Measurements from ENCODE around the gene AHCY.
"Not testable (repeated sequence)": the region's sequence is repeated elsewhere in the genome, so short reads cannot be mapped to it uniquely, and the experiment has no call there.

The AHCY gene

DNA sequence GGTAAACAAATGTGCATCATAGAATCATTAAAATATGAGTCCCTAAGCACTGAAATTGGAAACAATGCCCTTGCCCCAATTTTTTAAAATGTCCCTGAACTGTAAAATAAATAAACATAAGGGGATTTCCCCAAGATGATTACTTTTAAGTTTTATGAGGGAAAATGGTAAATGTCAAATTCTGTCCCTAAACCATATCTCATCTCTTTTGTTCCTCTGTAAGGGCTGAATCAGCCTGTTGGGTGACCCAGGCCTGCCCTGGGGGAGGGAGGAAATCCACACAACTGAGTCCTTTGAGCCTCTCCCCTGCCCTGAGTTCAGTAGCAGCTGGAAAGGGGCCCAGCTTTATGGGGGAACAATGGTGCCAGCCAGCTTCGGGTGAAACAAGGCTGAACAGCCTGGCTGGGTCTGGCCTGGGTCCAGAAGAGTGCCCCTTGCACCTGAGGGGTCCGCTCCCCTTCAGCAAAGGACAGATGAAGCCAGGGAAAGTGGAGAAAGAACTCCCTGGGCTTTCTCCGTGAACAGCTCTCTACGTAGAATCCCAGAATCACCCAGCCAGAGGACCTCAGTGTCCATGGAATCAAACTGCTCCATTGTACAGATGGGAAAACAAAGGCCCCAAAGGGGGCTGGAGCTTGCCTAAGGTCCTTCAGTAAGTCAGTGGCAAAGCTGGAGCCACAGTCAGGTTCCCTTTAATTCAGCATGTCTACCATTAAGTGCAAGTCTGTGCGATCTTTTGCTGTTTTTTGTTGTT lies 31.7 kb upstream of the AHCY start:
- Histone ChIP-seq H3K9ac (ENCODE audit: low read length) (no peak overlapping the region), H3K36me3 (ENCODE audit: control insufficient read depth, insufficient read depth, low read length) (no peaks in the 10 kb centered on the region)

DNA sequence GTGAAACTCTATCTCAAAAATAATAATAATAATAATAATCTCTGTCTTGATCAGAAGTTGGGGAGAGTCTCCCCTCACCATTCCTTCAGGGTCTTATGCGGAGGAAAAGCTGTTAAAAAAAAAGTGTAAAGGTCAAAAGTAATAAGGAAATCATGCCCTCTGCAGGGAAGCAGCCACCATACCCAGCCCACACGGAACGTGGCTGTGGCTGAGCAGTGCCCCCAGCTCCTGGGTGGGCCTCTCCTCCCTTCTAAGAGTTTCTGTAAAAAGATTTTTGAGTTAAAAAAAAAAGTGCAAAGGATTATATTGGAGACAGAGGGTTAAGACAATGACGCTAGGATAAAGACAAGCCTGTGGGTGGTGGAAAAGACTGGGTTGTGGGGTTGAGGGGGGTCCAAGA lies 30.6 kb upstream of the AHCY start:
- no peak overlapping the region for H3K4me3 ChIP-seq (ENCODE audit: low read length)
- H3K9ac ChIP-seq (ENCODE audit: low read length): no peak overlapping the region
- H3K36me3 ChIP-seq (ENCODE audit: control insufficient read depth, insufficient read depth, low read length): no peaks in the 10 kb centered on the region
- no peaks in the 10 kb centered on the region for H3K4me1 ChIP-seq (ENCODE audit: control insufficient read depth, insufficient read depth, low read length)
- H3K9me3 ChIP-seq (ENCODE audit: control insufficient read depth, low read length): no peaks in the 10 kb centered on the region
- H3K27me3 ChIP-seq (ENCODE audit: control insufficient read depth, insufficient read depth, low read length): no peaks in the 10 kb centered on the region

More for the DNA sequence above, 31.7 kb upstream of the AHCY start:
- Histone ChIP-seq H3K4me1 (ENCODE audit: control insufficient read depth, insufficient read depth, low read length) (no peaks in the 10 kb centered on the region), H3K27me3 (ENCODE audit: control insufficient read depth, insufficient read depth, low read length) (no peaks in the 10 kb centered on the region), H3K9me3 (ENCODE audit: control insufficient read depth, low read length) (no peaks in the 10 kb centered on the region), H3K4me3 (ENCODE audit: low read length) (no peak overlapping the region)

DNA sequence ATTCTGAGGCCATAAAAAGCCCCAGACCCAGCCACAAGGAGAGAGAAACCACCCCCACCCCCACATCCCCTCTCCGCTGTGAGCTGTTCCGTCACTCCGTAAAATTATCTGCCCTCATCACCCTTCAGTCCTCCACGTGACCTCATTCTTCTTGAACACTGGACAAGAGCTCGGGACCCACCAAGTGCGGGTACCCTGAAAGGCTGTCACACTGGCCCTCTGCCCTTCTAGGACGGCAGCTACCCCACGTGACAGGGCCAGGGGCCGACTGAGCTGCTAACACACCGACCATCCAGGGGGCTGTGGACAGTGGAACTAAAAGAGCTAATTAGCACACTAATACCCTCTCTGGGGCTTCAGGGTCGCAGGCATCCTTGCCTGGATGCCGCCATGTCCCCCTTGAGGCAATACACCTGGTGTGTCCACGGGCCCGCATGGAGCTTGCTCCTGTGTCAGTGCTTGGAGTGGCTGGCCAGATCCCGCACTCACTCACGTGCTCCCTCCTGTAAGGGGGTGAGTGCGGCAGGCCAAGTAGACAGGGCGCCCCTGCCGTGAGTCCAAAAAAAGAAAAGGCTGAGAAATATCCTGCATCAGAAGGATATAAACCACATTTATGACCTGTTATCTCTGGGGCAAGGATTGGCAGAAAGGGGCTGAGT lies 29.2 kb upstream of the AHCY start:
- Histone ChIP-seq H3K4me3 (ENCODE audit: low read length) (no peak overlapping the region), H3K27me3 (ENCODE audit: control insufficient read depth, insufficient read depth, low read length) (no peaks in the 10 kb centered on the region), H3K36me3 (ENCODE audit: control insufficient read depth, insufficient read depth, low read length) (no peaks in the 10 kb centered on the region), H3K9me3 (ENCODE audit: control insufficient read depth, low read length) (no peaks in the 10 kb centered on the region), H3K4me1 (ENCODE audit: control insufficient read depth, insufficient read depth, low read length) (no peaks in the 10 kb centered on the region), H3K9ac (ENCODE audit: low read length) (no peak overlapping the region)

DNA sequence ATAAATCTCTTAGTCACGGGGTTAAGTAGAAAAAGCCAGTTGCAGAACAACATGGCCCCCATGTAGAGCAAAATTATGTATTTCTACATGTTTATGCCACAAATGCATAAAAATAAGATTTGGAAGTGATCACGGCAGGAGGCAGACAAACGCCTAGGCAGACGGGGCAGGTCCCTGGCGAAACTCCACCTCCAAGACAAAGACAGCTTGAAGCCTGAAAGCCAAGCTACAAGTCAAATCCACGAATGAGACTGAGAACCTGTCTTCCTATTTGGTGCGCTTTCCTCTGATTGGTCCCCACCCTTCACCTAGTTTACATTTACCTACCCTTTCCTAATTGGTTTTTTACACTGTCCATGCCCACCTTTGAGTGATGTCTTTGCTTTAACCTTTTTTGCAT lies 28.7 kb upstream of the AHCY start:
- H3K9me3 ChIP-seq (ENCODE audit: control insufficient read depth, low read length): no peaks in the 10 kb centered on the region
- H3K9ac ChIP-seq (ENCODE audit: low read length): no peak overlapping the region
- no peaks in the 10 kb centered on the region for H3K4me1 ChIP-seq (ENCODE audit: control insufficient read depth, insufficient read depth, low read length)
- no peaks in the 10 kb centered on the region for H3K27me3 ChIP-seq (ENCODE audit: control insufficient read depth, insufficient read depth, low read length)
- no peak overlapping the region for H3K4me3 ChIP-seq (ENCODE audit: low read length)
- no peaks in the 10 kb centered on the region for H3K36me3 ChIP-seq (ENCODE audit: control insufficient read depth, insufficient read depth, low read length)

DNA sequence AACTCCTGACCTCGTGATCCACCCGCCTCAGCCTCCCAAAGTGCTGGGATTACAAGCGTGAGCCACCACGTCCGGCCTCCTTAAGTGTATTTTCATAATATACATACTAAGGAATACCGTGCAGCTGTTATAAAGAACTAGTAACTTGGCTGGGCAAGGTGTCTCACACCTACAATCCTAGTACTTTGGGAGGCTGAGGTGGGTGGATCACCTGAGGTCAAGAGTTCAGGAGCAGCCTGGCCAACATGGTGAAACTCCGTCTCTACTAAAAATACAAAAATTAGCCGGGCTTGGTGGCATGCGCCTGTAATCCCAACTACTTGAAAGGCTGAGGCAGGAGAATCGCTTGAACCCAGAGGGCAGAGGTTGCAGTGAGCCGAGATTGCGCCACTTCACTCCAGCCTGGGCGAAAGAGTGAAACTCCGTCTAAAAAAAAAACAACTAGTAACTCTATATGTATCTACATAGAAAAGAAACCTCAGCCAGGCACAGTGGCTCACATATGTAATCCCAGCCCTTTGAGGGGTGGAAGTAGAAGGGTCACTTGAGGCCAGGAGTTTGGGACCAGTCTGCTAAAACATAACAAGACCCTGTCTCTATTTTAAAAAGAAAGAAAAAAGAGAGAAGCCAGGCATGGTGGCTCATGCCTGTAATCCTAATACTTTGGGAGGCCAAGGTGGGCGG lies 27.8 kb upstream of the AHCY start:
- H3K9me3 ChIP-seq (ENCODE audit: control insufficient read depth, low read length); H3K9ac ChIP-seq (ENCODE audit: low read length); H3K4me3 ChIP-seq (ENCODE audit: low read length); H3K4me1 ChIP-seq (ENCODE audit: control insufficient read depth, insufficient read depth, low read length); H3K27me3 ChIP-seq (ENCODE audit: control insufficient read depth, insufficient read depth, low read length); H3K36me3 ChIP-seq (ENCODE audit: control insufficient read depth, insufficient read depth, low read length): not testable (repeated sequence)

DNA sequence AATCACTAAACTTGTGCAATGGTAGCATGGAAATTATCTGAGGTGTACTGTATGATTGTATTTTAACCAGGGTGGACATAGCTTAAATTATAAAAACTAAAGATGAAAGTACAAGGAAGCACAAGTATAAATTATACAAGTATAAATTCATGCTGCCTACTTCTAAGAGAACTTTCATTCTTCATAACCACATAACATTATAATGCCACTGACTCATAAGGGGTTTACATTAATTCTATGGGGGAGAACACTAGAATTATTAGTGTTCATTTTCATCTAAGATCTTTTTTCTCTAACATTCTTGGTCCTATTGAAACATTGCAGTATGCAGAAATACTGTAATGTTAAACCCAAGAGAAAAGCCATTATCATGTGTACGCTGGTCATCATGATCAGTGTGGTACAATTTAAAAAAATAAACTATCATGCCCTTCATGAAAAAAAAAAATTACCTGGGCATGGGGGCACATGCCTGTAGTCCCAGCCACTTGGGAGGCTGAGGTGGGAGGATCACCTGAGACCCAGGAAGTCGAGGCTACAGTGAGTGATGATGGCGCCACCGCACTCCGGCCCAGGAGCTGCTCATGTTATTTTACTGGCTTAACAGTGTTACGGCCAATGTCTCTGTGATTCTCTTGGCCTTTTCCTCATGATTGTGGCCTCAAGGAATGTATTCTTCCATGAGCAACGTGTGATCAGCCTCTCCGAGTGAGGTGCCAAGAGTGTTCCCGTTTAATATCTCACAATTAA lies 25.9 kb upstream of the AHCY start:
- Histone ChIP-seq H3K9ac (ENCODE audit: low read length) (no peak overlapping the region), H3K27me3 (ENCODE audit: control insufficient read depth, insufficient read depth, low read length) (no peaks in the 10 kb centered on the region), H3K4me3 (ENCODE audit: low read length) (no peak overlapping the region), H3K36me3 (ENCODE audit: control insufficient read depth, insufficient read depth, low read length) (no peaks in the 10 kb centered on the region), H3K4me1 (ENCODE audit: control insufficient read depth, insufficient read depth, low read length) (no peaks in the 10 kb centered on the region), H3K9me3 (ENCODE audit: control insufficient read depth, low read length) (no peaks in the 10 kb centered on the region)

DNA sequence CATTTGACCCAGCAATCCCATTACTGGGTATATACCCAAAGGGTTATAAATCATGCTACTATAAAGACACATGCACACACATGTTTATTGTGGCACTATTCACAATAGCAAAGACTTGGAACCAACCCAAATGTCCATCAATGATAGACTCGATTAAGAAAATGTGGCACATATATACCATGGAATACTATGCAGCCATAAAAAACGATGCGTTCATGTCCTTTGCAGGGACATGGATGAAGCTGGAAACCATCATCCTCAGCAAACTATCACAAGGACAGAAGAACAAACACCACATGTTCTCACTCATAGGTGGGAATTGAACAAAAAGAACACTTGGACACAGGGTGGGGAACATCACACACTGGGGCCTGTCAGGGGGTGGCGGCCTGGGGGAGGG lies 25.1 kb upstream of the AHCY start:
- H3K9ac ChIP-seq (ENCODE audit: low read length); H3K4me3 ChIP-seq (ENCODE audit: low read length); H3K27me3 ChIP-seq (ENCODE audit: control insufficient read depth, insufficient read depth, low read length); H3K4me1 ChIP-seq (ENCODE audit: control insufficient read depth, insufficient read depth, low read length); H3K36me3 ChIP-seq (ENCODE audit: control insufficient read depth, insufficient read depth, low read length); H3K9me3 ChIP-seq (ENCODE audit: control insufficient read depth, low read length): not testable (repeated sequence)

DNA sequence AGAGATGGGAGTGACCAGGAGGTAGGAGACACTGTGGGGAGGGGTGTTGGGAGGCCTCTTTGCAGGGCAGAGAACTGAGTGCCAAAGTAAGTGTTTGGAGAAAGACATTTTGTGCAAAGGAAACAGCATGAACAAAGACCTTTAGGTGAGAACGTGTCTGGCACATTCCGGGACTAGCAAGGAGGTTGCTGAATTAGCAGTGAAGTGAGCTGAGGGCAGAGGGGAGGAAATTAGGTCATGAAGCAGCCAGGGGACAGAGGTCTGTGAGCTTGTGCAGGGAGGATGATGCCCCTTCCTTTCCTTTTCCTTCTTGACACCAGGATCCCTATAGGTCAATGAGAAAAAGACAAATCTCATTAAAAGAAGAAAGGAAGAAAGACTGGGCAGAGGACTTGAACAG lies 21.4 kb upstream of the AHCY start:
- H3K9me3 ChIP-seq (ENCODE audit: control insufficient read depth, low read length): no peaks in the 10 kb centered on the region
- no peaks in the 10 kb centered on the region for H3K36me3 ChIP-seq (ENCODE audit: control insufficient read depth, insufficient read depth, low read length)
- no peak overlapping the region for H3K9ac ChIP-seq (ENCODE audit: low read length)

DNA sequence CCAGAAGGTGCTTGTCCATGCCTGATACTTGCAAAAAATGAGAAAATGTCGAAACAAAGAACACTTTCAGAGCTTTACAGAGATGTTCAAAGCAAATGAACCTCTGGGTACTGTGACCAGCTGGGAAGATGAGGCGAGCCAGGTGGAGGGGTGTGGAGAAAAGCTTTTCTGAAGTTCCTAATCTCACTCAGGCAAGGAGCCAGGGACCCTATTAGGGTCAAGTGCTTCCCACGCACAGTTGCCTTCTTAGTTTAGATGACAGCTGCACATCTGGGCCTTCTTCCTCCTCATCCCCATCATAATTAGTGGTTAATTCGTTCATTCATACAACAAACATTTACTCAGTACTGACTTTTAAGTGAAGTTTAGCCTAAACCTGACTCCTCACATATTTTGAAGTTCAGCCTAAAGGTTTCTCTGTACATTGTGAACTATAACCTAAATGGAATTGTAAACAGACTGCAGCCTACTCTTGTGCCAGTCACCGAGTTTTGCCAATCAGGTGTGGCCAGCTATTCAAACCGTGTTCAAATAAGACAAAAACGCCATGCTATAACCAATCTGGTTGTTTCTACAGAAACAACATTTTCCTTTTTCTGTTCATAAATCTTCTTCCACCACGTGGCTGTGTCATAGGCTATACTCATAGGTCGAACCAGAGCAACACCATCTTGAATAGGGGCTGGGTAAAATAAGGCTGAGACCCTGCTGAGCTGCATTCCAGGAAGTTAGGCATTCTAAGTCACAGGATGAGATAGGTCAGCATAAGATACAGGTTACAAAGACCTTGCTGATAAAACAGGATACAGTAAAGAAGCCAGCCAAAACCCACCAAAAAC lies 19.3 kb upstream of the AHCY start:
- no peaks in the 10 kb centered on the region for H3K27me3 ChIP-seq (ENCODE audit: control insufficient read depth, insufficient read depth, low read length)

More for the DNA sequence above, 21.4 kb upstream of the AHCY start:
- Histone ChIP-seq H3K4me3 (ENCODE audit: low read length) (no peak overlapping the region), H3K4me1 (ENCODE audit: control insufficient read depth, insufficient read depth, low read length) (peaks cover 16% of the 10 kb centered on the region), H3K27me3 (ENCODE audit: control insufficient read depth, insufficient read depth, low read length) (no peaks in the 10 kb centered on the region)

DNA sequence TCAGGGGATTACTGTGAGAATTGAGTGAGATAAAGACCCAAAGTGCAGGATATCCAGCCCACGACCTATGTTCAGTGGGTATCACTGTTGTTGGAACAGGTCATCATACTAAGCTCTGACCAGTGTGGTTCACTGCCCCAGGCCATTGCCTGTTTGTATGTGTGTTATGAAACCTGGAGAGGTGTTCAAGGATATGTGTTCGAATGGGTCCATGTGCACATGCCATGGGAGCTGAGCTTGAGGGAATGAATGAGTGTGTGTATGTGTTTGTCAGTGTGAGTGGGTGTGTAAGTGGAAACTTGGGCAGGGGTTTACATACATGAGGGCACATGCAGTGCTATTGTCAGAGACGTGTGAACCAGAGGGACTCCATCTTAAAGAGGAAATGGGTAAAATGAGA lies 17.7 kb upstream of the AHCY start:
- Histone ChIP-seq H3K4me3 (ENCODE audit: low read length) (no peak overlapping the region), H3K9me3 (ENCODE audit: control insufficient read depth, low read length) (no peaks in the 10 kb centered on the region), H3K9ac (ENCODE audit: low read length) (no peak overlapping the region), H3K36me3 (ENCODE audit: control insufficient read depth, insufficient read depth, low read length) (no peaks in the 10 kb centered on the region), H3K27me3 (ENCODE audit: control insufficient read depth, insufficient read depth, low read length) (no peaks in the 10 kb centered on the region), H3K4me1 (ENCODE audit: control insufficient read depth, insufficient read depth, low read length) (peaks cover 26% of the 10 kb centered on the region)

More for the DNA sequence above, 19.3 kb upstream of the AHCY start:
- no peak overlapping the region for H3K9ac ChIP-seq (ENCODE audit: low read length)
- no peaks in the 10 kb centered on the region for H3K36me3 ChIP-seq (ENCODE audit: control insufficient read depth, insufficient read depth, low read length)
- H3K4me3 ChIP-seq (ENCODE audit: low read length): no peak overlapping the region
- H3K4me1 ChIP-seq (ENCODE audit: control insufficient read depth, insufficient read depth, low read length): peaks cover 26% of the 10 kb centered on the region
- H3K9me3 ChIP-seq (ENCODE audit: control insufficient read depth, low read length): no peaks in the 10 kb centered on the region

DNA sequence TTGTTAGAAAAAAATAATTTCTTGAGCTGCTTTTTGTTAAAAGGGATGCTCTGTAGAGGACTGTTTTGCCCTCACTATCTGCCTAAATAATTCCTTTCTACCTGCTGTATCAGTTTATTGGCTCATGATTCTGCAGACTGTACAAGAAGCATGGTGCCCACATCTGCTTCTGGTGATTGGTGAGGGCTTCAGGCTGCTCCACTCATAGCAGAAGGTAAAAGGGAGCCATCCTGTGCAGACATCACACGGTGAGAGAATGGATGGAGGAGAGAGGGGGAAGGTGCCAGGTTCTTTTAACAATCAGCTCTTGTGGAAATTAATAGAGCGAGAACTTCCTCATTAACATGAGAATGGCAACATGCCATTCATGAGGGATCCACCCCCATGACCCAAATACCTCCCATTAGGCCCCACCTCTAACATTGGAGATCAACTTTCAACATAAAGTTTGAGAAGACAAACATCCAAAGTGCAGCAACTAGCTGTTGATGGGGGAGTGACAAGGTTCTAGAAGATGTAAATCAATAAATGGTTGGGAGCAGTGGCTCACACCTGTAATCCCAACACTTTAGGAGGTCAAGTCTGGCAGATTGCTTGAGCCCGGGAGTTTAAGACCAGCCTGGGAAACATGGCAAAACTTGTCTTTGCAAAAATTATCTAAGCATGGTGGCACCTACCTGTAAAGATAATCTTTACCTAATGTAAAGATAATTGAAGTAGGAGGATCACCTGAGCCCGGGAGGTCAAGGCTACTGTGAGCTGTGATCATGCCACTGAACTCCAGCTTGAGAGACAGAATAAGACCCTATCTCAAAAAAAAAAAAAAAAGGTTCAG lies 15.7 kb upstream of the AHCY start:
- no peaks in the 10 kb centered on the region for H3K27me3 ChIP-seq (ENCODE audit: control insufficient read depth, insufficient read depth, low read length)
- no peaks in the 10 kb centered on the region for H3K36me3 ChIP-seq (ENCODE audit: control insufficient read depth, insufficient read depth, low read length)
- H3K9ac ChIP-seq (ENCODE audit: low read length): no peak overlapping the region
- H3K9me3 ChIP-seq (ENCODE audit: control insufficient read depth, low read length): no peaks in the 10 kb centered on the region
- H3K4me1 ChIP-seq (ENCODE audit: control insufficient read depth, insufficient read depth, low read length): peaks cover 26% of the 10 kb centered on the region
- H3K4me3 ChIP-seq (ENCODE audit: low read length): no peak overlapping the region
